K562 (cell line): ENCODE results near the gene MARCHF3. TPM values are rescaled to one million over a fixed set of nuclear protein-coding genes. Genes with fewer than 3 reads are reported as not detected.

Experiments
- CBX8 ChIP-seq: fragments of 200-600 bp; sonication (generic); IDR thresholded peaks from 2 replicates; pipeline ENCODE4 v1.6.1; 2012; ENCODE audit warnings: borderline replicate concordance, mixed run types, low read depth, mild to moderate bottlenecking, moderate library complexity, mixed read lengths, low read length, control low read depth, inconsistent platforms; ENCODE audit not compliant: poor library complexity, severe bottlenecking; ENCODE audit errors: extremely low read depth
- CCAR2 ChIP-seq: fragments of 200-400 bp; formaldehyde crosslinking; IDR thresholded peaks from 2 replicates; pipeline ENCODE4 v1.6.1; 2017; ENCODE audit warnings: mild to moderate bottlenecking, low read depth, low read length
- ETV5 ChIP-seq: sonication (generic); formaldehyde crosslinking; IDR thresholded peaks from 2 replicates; pipeline ENCODE4 v1.4.0; 2020; ENCODE audit warnings: low read depth, mild to moderate bottlenecking, missing genetic modification reagents
- FOXK2 ChIP-seq, 2 experiments: fragments of 450-650 bp; IDR thresholded peaks in 1 of 2; conservative IDR thresholded peaks in 1 of 2; 2 replicates each; pipeline ENCODE4 v1.6.1; 2016; ENCODE audit warnings: low read depth in 2 of 2, mild to moderate bottlenecking in 1 of 2
- FOXP1 ChIP-seq: sonication (generic); formaldehyde crosslinking; IDR thresholded peaks from 2 replicates; pipeline ENCODE4 v1.8.0; 2022; ENCODE audit warnings: mild to moderate bottlenecking, missing genetic modification reagents
- GATAD2A ChIP-seq: fragments of 450-650 bp; IDR thresholded peaks from 2 replicates; pipeline ENCODE4 v1.6.1; 2017
- HMG20A ChIP-seq: fragments of 450-650 bp; formaldehyde crosslinking; conservative IDR thresholded peaks from 2 replicates; pipeline ENCODE4 v1.4.0; 2020; ENCODE audit warnings: mild to moderate bottlenecking, mixed read lengths
- MEIS2 ChIP-seq: fragments of 450-650 bp; IDR thresholded peaks from 2 replicates; pipeline ENCODE4 v1.6.1; 2014; ENCODE audit warnings: mild to moderate bottlenecking; ENCODE audit not compliant: partially characterized antibody
- MYBL2 ChIP-seq, 2 experiments: fragments of 450-650 bp in 1 of 2; sonication (generic) in 1 of 2; formaldehyde crosslinking in 1 of 2; IDR thresholded peaks; 2 replicates each; pipeline versions ENCODE4 v1.6.1 to v1.8.1; 2017 to 2022; ENCODE audit warnings: borderline replicate concordance in 1 of 2, inconsistent platforms in 1 of 2, low read depth in 1 of 2, mild to moderate bottlenecking in 1 of 2, missing genetic modification reagents in 1 of 2, moderate library complexity in 1 of 2
- MYC ChIP-seq, 2 experiments: fragments of 250-450 bp in 1 of 2; sonication (Bioruptor Pico) in 1 of 2; IDR thresholded peaks; 2 replicates each; pipeline versions ENCODE4 v1.5.1 to v1.6.1; 2012 to 2021; ENCODE audit warnings: low read depth in 2 of 2, borderline replicate concordance in 1 of 2, improper control_type of control experiment in 1 of 2, low read length in 1 of 2, mild to moderate bottlenecking in 1 of 2, moderate library complexity in 1 of 2
- NFRKB ChIP-seq: fragments of 450-650 bp; IDR thresholded peaks from 2 replicates; pipeline ENCODE4 v1.6.1; 2016; ENCODE audit warnings: low read depth
- RERE ChIP-seq: sonication (generic); formaldehyde crosslinking; IDR thresholded peaks from 2 replicates; pipeline ENCODE4 v1.8.0; 2023; ENCODE audit warnings: missing genetic modification reagents, mild to moderate bottlenecking, borderline replicate concordance
- SREBF1 ChIP-seq: fragments of 150-350 bp; IDR thresholded peaks from 2 replicates; pipeline ENCODE4 v1.6.1; 2014; ENCODE audit warnings: antibody characterized with exemption, low read depth, low read length, borderline replicate concordance
- ZFX ChIP-seq: sonication (generic); formaldehyde crosslinking; IDR thresholded peaks from 2 replicates; pipeline ENCODE4 v1.8.0; 2022; ENCODE audit warnings: mild to moderate bottlenecking, missing genetic modification reagents, moderate library complexity
- ZNF24 ChIP-seq: fragments of 450-650 bp; IDR thresholded peaks from 2 replicates; pipeline ENCODE4 v1.6.1; 2016
- ZNF253 ChIP-seq: fragments of 250-450 bp; sonication (Bioruptor Pico); conservative IDR thresholded peaks from 2 replicates; pipeline ENCODE4 v1.6.1; 2021; ENCODE audit warnings: mild to moderate bottlenecking
- ZNF316 ChIP-seq: fragments of 450-650 bp; IDR thresholded peaks from 2 replicates; pipeline ENCODE4 v1.6.1; 2016
- polyA plus RNA-seq, 8 experiments: library from polyadenylated mRNA; depleted of rRNA in 4 of 8; stranded (reverse) in 5 of 8; unstranded in 3 of 8; fragments of >200 nt; fragmentation: Nextera tagmentation in 2 of 8; fragmentation: Illumina TruSeq in 1 of 8; extraction: Ambion mirVana in 2 of 8; extraction: Trizol in 1 of 8; gene quantifications; 2 replicates each; pipeline versions ENCODE4 v1.2.1 to v1.2.3, GENCODE V29; 2011 to 2014; ENCODE audit warnings: inconsistent platforms in 1 of 8, missing spikeins in 1 of 8
- total RNA-seq, 7 experiments: library from RNA; depleted of rRNA in 6 of 7; stranded (reverse); fragments of >200 nt in 6 of 7; fragmentation: Illumina TruSeq in 2 of 7; extraction: Trizol in 2 of 7; gene quantifications; 2 replicates each; pipeline versions ENCODE4 v1.2.1 to v1.2.3, GENCODE V29; 2011 to 2021; ENCODE audit warnings: low replicate concordance in 1 of 7
- TF ChIP-seq, protein P1 (sequence below): sonication (generic); formaldehyde crosslinking; IDR thresholded peaks from 2 replicates; pipeline ENCODE4 v1.4.0; 2020; ENCODE audit warnings: mild to moderate bottlenecking, missing genetic modification reagents
- TF ChIP-seq, protein P2 (sequence below): fragments of 250-450 bp; sonication (Bioruptor Pico); IDR thresholded peaks from 2 replicates; pipeline ENCODE4 v1.4.0; 2020; ENCODE audit warnings: mild to moderate bottlenecking

The MARCHF3 gene
- total and polyA plus RNA-seq, 9 of the 15 experiments (the other 6 are each of a cell fraction or from before 2014, with no cell fraction given): 5.6 to 37.4 (median 16.5) TPM

GRCh38 chr5:126971455-126972031 lies 58.8 kb downstream of the MARCHF3 start (continued):
- TF ChIP-seq, protein P1, sequence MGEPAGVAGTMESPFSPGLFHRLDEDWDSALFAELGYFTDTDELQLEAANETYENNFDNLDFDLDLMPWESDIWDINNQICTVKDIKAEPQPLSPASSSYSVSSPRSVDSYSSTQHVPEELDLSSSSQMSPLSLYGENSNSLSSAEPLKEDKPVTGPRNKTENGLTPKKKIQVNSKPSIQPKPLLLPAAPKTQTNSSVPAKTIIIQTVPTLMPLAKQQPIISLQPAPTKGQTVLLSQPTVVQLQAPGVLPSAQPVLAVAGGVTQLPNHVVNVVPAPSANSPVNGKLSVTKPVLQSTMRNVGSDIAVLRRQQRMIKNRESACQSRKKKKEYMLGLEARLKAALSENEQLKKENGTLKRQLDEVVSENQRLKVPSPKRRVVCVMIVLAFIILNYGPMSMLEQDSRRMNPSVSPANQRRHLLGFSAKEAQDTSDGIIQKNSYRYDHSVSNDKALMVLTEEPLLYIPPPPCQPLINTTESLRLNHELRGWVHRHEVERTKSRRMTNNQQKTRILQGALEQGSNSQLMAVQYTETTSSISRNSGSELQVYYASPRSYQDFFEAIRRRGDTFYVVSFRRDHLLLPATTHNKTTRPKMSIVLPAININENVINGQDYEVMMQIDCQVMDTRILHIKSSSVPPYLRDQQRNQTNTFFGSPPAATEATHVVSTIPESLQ (CRISPR knock-in tag): no peak
- TF ChIP-seq CBX8 (no peak), ZNF24 (no peak), RERE (CRISPR knock-in tag) (no peak), ZNF253 (CRISPR knock-in tag) (no peak), MEIS2 (peak; percentile 95), CCAR2 (no peak), MYC (IDR thresholded peaks at IDR 0.05; ENCODE audit: low read depth, low read length) (no peak), MYC (CRISPR knock-in tag; IDR thresholded peaks at IDR 0.05; ENCODE audit: borderline replicate concordance, low read depth) (no peak), SREBF1 (no peak), NFRKB (0 out of 2 replicates have a peak, but pooled peaks have one; percentile 37), GATAD2A (0 out of 2 replicates have a peak, but pooled peaks have one; percentile 55), ZNF316 (peak; percentile 59; the same call in 1 of the 2 replicates), HMG20A (CRISPR knock-in tag) (no peak), ETV5 (peak; percentile 70), FOXK2 (conservative IDR thresholded peaks at IDR 0.05 in 1 of 2, IDR thresholded peaks at IDR 0.05 in 1 of 2; ENCODE audit: low read depth in 2 of 2) (peak; percentile 79 to 82), FOXP1 (CRISPR knock-in tag) (no peak), MYBL2 (IDR thresholded peaks at IDR 0.05; ENCODE audit: low read depth) (no peak), MYBL2 (CRISPR knock-in tag; IDR thresholded peaks at IDR 0.05; ENCODE audit: borderline replicate concordance) (no peak), ZFX (peak; percentile 62)
- TF ChIP-seq, protein P2, sequence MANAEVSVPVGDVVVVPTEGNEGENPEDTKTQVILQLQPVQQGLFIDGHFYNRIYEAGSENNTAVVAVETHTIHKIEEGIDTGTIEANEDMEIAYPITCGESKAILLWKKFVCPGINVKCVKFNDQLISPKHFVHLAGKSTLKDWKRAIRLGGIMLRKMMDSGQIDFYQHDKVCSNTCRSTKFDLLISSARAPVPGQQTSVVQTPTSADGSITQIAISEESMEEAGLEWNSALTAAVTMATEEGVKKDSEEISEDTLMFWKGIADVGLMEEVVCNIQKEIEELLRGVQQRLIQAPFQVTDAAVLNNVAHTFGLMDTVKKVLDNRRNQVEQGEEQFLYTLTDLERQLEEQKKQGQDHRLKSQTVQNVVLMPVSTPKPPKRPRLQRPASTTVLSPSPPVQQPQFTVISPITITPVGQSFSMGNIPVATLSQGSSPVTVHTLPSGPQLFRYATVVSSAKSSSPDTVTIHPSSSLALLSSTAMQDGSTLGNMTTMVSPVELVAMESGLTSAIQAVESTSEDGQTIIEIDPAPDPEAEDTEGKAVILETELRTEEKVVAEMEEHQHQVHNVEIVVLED (CRISPR knock-in tag): no peak
